ENCODE results near the gene RFXANK.

RFXANK gene

DNA sequence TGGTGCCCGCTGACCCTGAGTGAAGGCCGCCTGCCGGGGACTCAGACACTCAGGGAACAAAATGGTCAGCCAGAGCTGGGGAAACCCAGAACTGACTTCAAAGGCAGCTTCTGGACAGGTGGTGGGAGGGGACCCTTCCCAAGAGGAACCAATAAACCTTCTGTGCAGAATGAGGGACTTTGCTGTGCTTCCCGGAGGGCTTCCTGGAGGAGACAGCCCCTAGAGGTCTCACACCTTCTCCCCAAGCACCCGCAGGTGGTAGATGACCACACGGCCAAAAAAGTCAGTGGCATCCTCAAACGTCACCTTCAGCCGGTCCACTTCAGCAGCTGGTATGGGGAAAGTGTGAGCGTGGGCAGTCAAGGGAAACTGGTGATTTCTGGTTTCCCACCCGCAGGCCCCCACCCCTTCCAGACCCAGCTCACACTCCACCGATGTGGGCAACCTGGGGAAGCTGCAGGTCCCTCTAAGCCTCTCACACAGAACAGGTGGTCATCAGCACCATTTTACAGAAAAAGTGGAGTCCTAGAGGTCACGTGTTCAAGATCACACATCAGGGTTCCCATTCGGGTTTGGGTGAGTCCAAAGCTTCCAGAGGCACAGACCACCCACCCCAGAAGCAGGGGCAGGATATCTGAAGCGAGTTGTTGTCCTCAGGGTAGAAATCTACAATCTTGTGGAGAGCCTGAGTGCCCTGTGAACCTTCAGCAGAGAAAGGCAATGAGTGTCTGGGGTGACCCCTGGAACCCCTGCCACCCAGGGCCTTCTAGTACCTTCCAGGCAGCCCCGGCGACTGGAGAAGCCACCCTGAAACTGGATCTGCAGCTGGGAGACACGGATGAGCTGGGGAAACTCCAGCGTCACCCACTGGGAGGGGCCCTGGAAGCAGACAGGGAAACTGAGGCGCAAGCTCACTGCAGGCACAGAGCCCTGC, 9.9 kb downstream of the RFXANK start:
- Histone ChIP-seq H3K4me3 (ENCODE audit: low read length) (peak overlapping the region; percentile 87), H3K9ac (ENCODE audit: low read length) (peak overlapping the region; percentile 72; the same call in 1 of the 2 replicates), H3K36me3 (replicated peaks; ENCODE audit: low read depth, low read length) (peaks cover 42% of the 10 kb centered on the region), H3K27me3 (ENCODE audit: low read depth, low read length) (no peaks in the 10 kb centered on the region), H3K4me2 (ENCODE audit: low read length) (peak overlapping the region; percentile 79), H3K4me1 (ENCODE audit: low read length) (peaks cover 6% of the 10 kb centered on the region; the same call in 1 of the 2 replicates), H4K20me1 (ENCODE audit: insufficient read depth, low read length) (no peaks in the 10 kb centered on the region), H2AFZ (ENCODE audit: low read depth, low read length) (no peak overlapping the region), H3K27ac (ENCODE audit: low read length) (no peak overlapping the region), H3K79me2 (ENCODE audit: low read length) (peaks cover 16% of the 10 kb centered on the region), H3K9me3 (ENCODE audit: insufficient read depth, low read length) (no peaks in the 10 kb centered on the region)
- TF ChIP-seq CTCF (IDR thresholded peaks at IDR 0.05; ENCODE audit: low read depth, low read length) (no peak), EZH2phosphoT487 (IDR thresholded peaks at IDR 0.05; ENCODE audit: low read depth) (no peak)

DNA sequence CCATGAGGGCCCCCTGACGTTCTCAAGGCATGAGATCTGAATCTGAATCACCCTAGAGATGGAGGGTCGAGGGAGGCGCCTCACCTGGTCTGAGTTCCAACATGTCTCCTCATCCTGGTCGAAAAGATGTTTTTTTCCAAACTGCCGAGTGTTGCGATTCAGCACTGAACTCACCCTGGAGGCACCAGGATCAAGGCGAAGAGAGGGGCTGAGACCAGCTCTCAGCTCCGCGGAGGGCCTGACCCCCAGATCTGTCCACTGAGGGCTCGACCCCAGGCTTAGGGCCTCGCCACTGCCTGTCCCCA, 10.6 kb downstream of the RFXANK start:
- Histone ChIP-seq H2AFZ (ENCODE audit: low read depth, low read length) (no peak overlapping the region), H3K4me3 (ENCODE audit: low read length) (peak overlapping the region; percentile 87), H3K4me1 (ENCODE audit: low read length) (peaks cover 6% of the 10 kb centered on the region; the same call in 1 of the 2 replicates), H3K27ac (ENCODE audit: low read length) (peak overlapping the region; percentile 51), H3K36me3 (replicated peaks; ENCODE audit: low read depth, low read length) (peaks cover 38% of the 10 kb centered on the region), H4K20me1 (ENCODE audit: insufficient read depth, low read length) (no peaks in the 10 kb centered on the region), H3K4me2 (ENCODE audit: low read length) (peak overlapping the region; percentile 79), H3K27me3 (ENCODE audit: low read depth, low read length) (no peaks in the 10 kb centered on the region), H3K9ac (ENCODE audit: low read length) (peak overlapping the region; percentile 72), H3K79me2 (ENCODE audit: low read length) (peaks cover 16% of the 10 kb centered on the region), H3K9me3 (ENCODE audit: insufficient read depth, low read length) (no peaks in the 10 kb centered on the region)
- no peak for TF ChIP-seq EZH2phosphoT487 (IDR thresholded peaks at IDR 0.05; ENCODE audit: low read depth)
- no peak for TF ChIP-seq CTCF (IDR thresholded peaks at IDR 0.05; ENCODE audit: low read depth, low read length)

DNA sequence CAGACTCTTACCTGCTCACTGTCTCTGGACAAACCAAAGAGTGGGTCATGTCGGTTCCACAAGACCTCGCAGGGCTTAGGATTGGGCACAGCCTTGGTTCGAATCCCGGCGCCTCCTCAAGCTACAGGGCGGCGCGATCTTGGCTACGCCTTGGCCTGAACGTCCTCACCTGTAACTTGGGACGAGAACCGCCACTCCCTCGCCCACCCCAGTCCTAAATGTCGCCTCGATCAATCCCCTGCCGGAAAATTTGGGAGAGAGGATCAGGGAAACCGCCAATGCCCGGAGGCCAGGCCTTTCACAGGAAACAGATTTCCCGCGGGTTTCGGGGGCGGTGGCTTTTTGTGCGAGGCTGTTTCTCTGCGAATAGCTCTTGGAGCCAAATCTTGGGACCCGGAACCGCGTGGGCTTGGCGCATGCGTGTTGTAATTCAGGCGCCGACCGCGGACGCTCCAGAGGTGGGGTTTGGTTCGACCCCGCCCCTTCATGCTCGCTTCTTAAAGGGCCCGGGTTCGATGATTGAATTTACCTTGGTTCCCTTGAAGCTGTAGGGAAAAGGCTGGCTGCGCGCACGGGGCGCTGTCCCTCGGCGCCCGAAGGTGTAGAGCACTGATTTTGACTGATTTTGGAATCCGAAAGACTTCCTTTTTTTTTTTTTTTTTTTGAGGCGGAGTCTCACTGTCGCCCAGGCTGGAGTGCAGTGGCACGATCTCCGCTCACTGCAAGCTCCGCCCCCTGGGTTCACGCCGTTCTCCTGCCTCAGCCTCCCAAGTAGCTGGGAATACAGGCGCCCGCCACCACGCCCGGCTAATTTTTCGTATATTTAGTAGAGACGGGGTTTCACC, 11.2 kb downstream of the RFXANK start, which contains the start of gene NR2C2AP:
TSS of gene NR2C2AP (minus strand) at position 403 of the 845 bp plus-strand sequence. CDS start at position 49, 354 bp downstream.
- H3K9ac ChIP-seq (ENCODE audit: low read length), result peak within 1 kb of the TSS; percentile 72
- H4K20me1 ChIP-seq (ENCODE audit: insufficient read depth, low read length), result no peaks in the 10 kb centered on the region
- peak within 1 kb of the TSS; percentile 87 for H3K4me3 ChIP-seq (ENCODE audit: low read length)
- peaks cover 16% of the 10 kb centered on the region for H3K79me2 ChIP-seq (ENCODE audit: low read length)
- H3K4me1 ChIP-seq (ENCODE audit: low read length), result peaks cover 6% of the 10 kb centered on the region; the same call in 1 of the 2 replicates
- peak within 1 kb of the TSS; percentile 51 for H3K27ac ChIP-seq (ENCODE audit: low read length)
- no peak within 1 kb of the TSS for H2AFZ ChIP-seq (ENCODE audit: low read depth, low read length)
- peak within 1 kb of the TSS; percentile 79 for H3K4me2 ChIP-seq (ENCODE audit: low read length)
- H3K9me3 ChIP-seq (ENCODE audit: insufficient read depth, low read length), result no peaks in the 10 kb centered on the region
- H3K27me3 ChIP-seq (ENCODE audit: low read depth, low read length), result no peaks in the 10 kb centered on the region
- TF ChIP-seq EZH2phosphoT487 (IDR thresholded peaks at IDR 0.05; ENCODE audit: low read depth), result no peak
- no peak for TF ChIP-seq CTCF (IDR thresholded peaks at IDR 0.05; ENCODE audit: low read depth, low read length)
- peaks cover 34% of the 10 kb centered on the region for H3K36me3 ChIP-seq (replicated peaks; ENCODE audit: low read depth, low read length)

DNA sequence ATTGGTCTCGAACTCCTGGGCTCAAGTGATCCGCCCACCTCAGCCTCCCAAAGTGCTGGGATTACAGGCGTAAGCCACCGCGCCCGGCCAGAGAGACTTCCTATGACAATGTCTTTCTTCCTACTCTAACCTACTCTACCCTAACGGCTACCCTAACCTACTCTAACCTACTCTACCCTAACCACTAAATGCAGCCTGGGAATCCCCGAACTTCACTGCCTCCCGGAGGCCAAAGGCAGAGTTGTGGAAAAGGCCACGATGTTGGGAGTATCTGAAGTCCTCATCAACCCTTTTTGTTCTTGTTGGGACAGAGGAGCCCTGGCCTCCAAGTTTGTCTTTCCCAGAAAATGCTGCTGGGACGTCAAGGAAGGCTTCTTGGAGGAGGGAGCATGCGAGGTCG, 12.1 kb downstream of the RFXANK start:
- no peak overlapping the region for H2AFZ ChIP-seq (ENCODE audit: low read depth, low read length)
- peaks cover 25% of the 10 kb centered on the region for H3K36me3 ChIP-seq (replicated peaks; ENCODE audit: low read depth, low read length)
- peaks cover 6% of the 10 kb centered on the region; the same call in 1 of the 2 replicates for H3K4me1 ChIP-seq (ENCODE audit: low read length)
- H3K4me3 ChIP-seq (ENCODE audit: low read length), result no peak overlapping the region
- no peak overlapping the region for H3K9ac ChIP-seq (ENCODE audit: low read length)
- H4K20me1 ChIP-seq (ENCODE audit: insufficient read depth, low read length), result no peaks in the 10 kb centered on the region
- no peak overlapping the region for H3K27ac ChIP-seq (ENCODE audit: low read length)
- TF ChIP-seq CTCF (IDR thresholded peaks at IDR 0.05; ENCODE audit: low read depth, low read length) (no peak), EZH2phosphoT487 (IDR thresholded peaks at IDR 0.05; ENCODE audit: low read depth) (no peak)
- H3K79me2 ChIP-seq (ENCODE audit: low read length), result peaks cover 16% of the 10 kb centered on the region
- no peaks in the 10 kb centered on the region for H3K9me3 ChIP-seq (ENCODE audit: insufficient read depth, low read length)
- no peak overlapping the region for H3K4me2 ChIP-seq (ENCODE audit: low read length)
- H3K27me3 ChIP-seq (ENCODE audit: low read depth, low read length), result no peaks in the 10 kb centered on the region

Measured in OCI-LY3 (cell line).